Effector memory CD8-positive, alpha-beta T cell (primary cell): ENCODE results near the gene ATXN7L3.
A peak's percentile ranks its signal among the peaks of the same experiment; 100 is the strongest.

Experiments
- ATAC-seq: fragments of 150-1000 bp; cut with Tn5 transposase; replicated peaks from 2 replicates; pipeline ENCODE4 v1.10.0; 2021; ENCODE audit warnings: mild to moderate bottlenecking, moderate library complexity
- DNase-seq, 3 experiments: peaks; one replicate each; pipeline ENCODE4 v3.0.0; 2021
- H3K27ac Mint-ChIP-seq, 2 donors: one replicate each; pipeline ENCODE4 v1.8.0; 2022; ENCODE audit warnings: mild to moderate bottlenecking in 2 of 2, mixed read lengths in 2 of 2, moderate library complexity in 2 of 2
- H3K27me3 Mint-ChIP-seq, 2 donors: one replicate each; pipeline ENCODE4 v1.8.0; 2022; ENCODE audit warnings: mixed read lengths in 2 of 2
- H3K36me3 Mint-ChIP-seq: one replicate; pipeline ENCODE4 v1.8.0; 2022; ENCODE audit warnings: mild to moderate bottlenecking, moderate library complexity, mixed read lengths; ENCODE audit not compliant: insufficient read depth
- H3K4me1 Mint-ChIP-seq, 2 donors: one replicate each; pipeline ENCODE4 v1.8.0; 2022; ENCODE audit warnings: low read depth in 2 of 2, mixed read lengths in 2 of 2
- H3K4me3 Mint-ChIP-seq, 2 donors: one replicate each; pipeline ENCODE4 v1.8.0; 2022; ENCODE audit warnings: mild to moderate bottlenecking in 2 of 2, mixed read lengths in 2 of 2, moderate library complexity in 2 of 2
- H3K9me3 Mint-ChIP-seq, 2 donors: one replicate each; pipeline ENCODE4 v1.8.0; 2022; ENCODE audit warnings: mixed read lengths in 2 of 2

ATXN7L3 gene

DNA sequence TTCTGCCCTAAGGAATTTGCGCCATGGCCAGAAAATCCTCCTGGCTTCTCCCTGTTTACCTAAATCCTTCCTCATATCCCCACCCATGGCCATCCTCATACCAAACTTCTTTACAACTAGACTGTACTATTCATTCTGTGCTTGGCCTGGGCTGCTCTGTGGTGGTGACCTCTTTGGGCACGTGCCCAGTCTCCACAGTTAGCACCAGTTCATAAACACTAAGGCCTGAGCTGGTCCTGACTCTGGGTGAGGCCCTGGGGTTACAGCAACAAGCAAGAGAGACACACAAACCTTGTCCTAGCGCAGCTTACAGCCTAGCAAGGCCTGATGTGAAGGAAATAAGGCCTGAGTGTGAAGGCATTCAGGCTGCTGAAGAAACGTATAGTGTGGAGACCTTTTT lies 3.1 kb upstream of the ATXN7L3 start:
- no peaks in the 10 kb centered on the region for H3K9me3 Mint-ChIP-seq
- no peak overlapping the region for H3K4me3 Mint-ChIP-seq
- no peak overlapping the region for H3K27ac Mint-ChIP-seq

DNA sequence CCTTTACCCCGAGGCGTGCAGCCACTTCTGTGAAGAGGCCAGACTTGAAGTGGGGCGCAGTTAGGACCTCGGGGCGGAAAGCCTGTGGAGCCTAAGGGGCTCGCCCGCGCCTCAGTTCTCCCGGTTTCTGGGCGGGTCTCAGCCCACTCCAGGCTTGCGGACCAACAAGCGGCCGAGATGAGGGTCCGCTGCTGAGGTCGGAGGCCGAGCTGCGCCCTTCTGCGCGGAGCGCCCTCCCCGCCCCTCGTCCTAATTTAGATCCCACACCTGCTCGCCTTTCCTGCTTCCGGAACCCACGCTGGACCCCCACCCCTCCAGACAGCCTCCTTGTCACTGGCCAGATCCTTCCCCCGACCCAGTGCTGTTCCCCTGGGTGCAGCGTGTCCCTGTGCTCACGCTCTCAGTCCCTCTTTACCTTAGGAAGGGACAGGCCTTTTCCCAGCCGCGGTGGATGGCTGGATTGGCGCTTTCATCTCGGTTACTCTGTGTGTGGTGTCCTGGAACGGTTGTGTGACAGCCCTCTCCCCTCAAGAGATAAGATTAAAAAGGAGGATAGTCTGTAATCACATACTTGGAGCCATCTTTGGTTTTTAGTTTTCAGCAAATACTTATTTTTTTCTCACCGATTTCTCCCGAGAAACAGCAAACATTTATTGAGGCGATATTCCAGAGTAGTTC lies 933 bp upstream of the ATXN7L3 start:
- H3K36me3 Mint-ChIP-seq: peaks cover 40% of the 10 kb centered on the region
- DNase-seq (no peak), ATAC-seq (no peak)
- H3K4me3 Mint-ChIP-seq: peak overlapping the region; percentile 90 to 92
- peaks cover 35 to 38% of the 10 kb centered on the region in 2 donors for H3K4me1 Mint-ChIP-seq
- H3K27ac Mint-ChIP-seq: peak overlapping the region; percentile 92 to 96
- no peaks in the 10 kb centered on the region for H3K9me3 Mint-ChIP-seq
- H3K27me3 Mint-ChIP-seq: no peaks in the 10 kb centered on the region

More for the DNA sequence above, 3.1 kb upstream of the ATXN7L3 start:
- H3K27me3 Mint-ChIP-seq: no peaks in the 10 kb centered on the region
- no peak for ATAC-seq
- peaks cover 31 to 32% of the 10 kb centered on the region in 2 donors for H3K4me1 Mint-ChIP-seq
- DNase-seq: no peak
- H3K36me3 Mint-ChIP-seq: peaks cover 45% of the 10 kb centered on the region

DNA sequence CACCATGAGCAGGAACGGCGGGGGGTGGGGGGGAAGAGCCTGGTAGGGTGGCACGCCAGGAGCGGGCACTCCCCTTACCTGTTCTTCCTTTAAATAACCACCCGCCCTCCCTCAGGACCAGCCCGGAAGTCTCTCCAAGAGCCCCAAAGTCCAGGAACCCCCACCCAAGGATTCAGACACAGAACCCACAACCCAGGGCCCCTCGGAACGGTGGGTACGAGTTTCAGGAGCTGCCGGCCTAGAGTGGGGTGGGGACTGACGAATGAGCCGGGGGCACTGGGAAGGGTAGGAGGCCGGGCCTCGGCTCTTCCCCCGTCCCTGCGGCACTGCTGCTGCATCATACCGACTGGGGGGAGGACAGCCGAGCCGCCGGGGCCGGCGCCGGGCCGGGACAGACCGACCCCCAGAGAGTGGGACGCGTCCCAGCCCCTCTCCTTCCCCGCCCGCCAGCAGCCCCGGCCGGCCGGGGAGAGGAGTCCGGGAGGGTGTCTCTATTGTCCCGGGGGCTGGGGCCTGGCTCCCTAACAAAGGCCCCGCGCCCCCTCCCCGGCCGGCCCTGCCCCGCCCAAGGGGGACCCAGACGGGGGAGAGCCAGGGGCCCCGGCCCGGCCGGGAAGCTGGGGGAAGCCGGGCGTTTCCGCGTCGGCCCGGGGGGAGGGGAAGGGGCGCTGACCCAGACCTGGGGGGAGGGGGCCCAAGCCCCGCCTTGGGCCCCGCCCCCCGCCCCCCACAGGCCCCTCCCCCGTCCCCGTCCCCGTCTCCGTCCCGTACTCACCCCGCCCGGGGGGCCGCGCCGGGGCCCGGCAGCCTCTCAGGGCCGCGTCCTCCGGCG lies 747 bp downstream of the ATXN7L3 start:
- peaks cover 45% of the 10 kb centered on the region for H3K36me3 Mint-ChIP-seq
- H3K4me3 Mint-ChIP-seq: peak overlapping the region; percentile 81 to 83
- H3K27ac Mint-ChIP-seq: peak overlapping the region; percentile 71 to 85
- H3K27me3 Mint-ChIP-seq: no peaks in the 10 kb centered on the region
- ATAC-seq: peak; percentile 12
- no peaks in the 10 kb centered on the region for H3K9me3 Mint-ChIP-seq
- peaks cover 33 to 36% of the 10 kb centered on the region in 2 donors for H3K4me1 Mint-ChIP-seq
- peak; percentile 27 to 40 (median 34) for DNase-seq

DNA sequence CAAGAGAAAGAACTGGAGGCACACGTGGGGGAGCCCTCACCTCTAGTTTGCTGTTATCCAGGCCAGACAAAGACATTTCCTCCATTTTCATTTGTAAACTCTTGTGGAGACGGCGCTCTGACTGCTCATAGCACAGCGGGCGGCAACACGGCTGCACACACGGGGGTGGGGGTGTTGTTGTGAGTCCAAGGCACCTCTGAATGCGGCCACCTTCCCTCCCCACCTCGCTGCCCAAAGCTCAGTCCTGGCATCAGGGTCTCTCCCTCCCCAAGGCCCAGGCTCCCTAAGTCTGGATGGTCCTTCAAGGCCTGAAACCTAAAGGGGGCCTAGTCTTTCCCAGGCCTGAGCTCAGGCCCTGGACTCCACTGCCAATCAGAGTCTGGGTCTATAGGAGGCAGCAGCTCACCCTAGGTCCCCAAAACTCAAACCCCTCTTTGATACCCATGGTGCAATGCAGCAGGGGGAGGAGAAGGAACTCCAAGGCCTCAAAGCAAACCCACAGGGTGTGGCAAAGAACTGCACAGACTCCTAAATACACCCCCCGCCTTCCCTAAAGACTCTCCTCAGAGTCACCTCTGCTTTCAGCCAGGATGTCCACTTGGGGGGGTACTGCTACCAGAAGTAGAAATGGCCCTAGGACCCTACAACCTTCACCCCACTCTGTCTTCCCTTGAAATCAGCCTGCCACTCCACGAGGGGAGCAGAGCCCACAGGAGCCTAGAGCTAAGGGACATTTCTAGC lies 1.5 kb downstream of the ATXN7L3 start:
- peaks cover 26 to 28% of the 10 kb centered on the region in 2 donors for H3K4me1 Mint-ChIP-seq
- no peak for ATAC-seq

DNA sequence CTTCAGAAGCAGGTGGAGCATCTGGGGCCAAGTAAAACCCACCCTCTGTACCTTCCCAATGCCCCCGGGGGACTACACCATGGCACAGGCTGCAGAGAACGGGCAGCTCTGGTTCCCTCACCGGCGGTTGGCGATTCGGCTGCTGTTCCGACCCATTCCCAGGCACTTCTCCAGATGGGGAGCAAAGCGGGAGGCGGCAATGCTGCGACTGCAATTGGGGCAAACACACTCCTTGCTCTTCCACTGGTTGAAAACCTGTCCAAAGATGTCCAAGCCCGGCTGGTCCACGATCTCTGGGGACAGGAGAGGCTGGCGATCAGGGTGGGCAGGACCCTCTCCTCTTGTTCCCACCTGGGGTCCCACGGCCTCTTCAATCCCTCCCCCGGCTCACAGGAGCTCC lies 2.6 kb downstream of the ATXN7L3 start:
- Mint-ChIP-seq H3K4me3 (peak overlapping the region; percentile 8 to 33), H3K27ac (peak overlapping the region; percentile 17 to 71)

More for the DNA sequence above, 1.5 kb downstream of the ATXN7L3 start:
- Mint-ChIP-seq H3K4me3 (peak overlapping the region; percentile 81 to 83), H3K27me3 (no peaks in the 10 kb centered on the region), H3K36me3 (peaks cover 45% of the 10 kb centered on the region), H3K9me3 (no peaks in the 10 kb centered on the region), H3K27ac (peak overlapping the region; percentile 71 to 85)
- no peak for DNase-seq

DNA sequence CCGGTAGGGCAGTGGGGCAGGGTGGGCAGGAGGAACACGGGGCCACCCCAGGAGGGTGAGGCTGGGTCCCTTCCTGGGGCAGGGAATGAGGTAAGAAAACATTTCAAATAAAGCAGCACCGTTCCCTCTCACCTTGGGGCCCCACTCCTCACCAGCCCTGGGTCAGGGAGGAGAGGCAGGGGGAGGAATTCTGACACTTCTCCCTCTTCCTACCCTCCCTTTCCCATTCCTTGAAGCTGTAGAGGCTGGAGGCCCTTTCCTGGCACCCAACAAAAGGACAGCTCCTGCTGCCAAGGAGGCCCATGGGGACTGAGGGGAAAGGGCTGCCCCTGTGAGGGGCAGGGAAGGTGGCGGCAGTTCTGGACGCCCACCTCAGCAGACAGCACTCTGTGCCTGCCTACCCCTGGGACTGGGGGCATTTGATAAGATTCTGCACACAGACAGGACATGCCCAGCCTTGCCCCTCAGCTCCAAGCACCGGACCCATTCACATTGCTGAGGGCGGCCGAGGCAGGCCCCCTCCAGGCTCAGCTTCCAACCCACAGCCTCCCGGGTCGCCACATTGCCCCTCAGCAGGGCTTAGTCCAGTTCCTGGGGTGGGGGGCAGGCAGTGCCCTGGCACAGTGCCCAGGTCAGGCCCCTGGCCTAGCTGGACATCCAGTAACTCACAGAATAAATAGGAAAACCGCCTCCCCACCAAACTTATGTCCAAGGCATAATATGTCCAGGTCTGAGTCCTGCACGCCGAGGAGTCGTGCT lies 6.2 kb downstream of the ATXN7L3 start:
- Mint-ChIP-seq H3K27me3 (no peaks in the 10 kb centered on the region), H3K27ac (no peak overlapping the region), H3K4me1 (peaks cover 17 to 21% of the 10 kb centered on the region in 2 donors), H3K4me3 (no peak overlapping the region), H3K9me3 (no peaks in the 10 kb centered on the region), H3K36me3 (peaks cover 65% of the 10 kb centered on the region)
- no peak for DNase-seq
- no peak for ATAC-seq

More for the DNA sequence above, 2.6 kb downstream of the ATXN7L3 start:
- DNase-seq (no peak), ATAC-seq (no peak)
- Mint-ChIP-seq H3K9me3 (no peaks in the 10 kb centered on the region), H3K36me3 (peaks cover 46% of the 10 kb centered on the region), H3K27me3 (no peaks in the 10 kb centered on the region), H3K4me1 (peaks cover 24% of the 10 kb centered on the region in 2 donors)

DNA sequence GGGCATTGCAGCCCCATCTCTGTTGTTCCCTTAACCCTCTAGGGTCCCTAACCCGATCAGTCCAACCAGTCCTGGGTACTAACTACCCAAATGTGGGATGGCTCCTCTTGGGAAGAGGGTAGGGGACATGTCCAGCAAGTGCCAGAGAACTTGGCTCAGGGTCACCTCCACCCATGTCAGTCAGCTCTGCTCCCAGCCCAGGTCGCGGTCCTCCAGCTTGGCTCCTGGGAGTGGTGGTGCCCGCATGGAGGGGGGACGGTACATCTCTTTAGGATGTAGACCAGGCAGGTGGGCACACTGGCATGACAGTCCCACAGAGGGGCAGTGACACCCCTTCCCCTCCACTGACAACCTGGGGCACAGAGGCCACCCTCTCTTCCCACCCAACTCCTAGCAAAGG lies 6.9 kb downstream of the ATXN7L3 start:
- no peak overlapping the region for H3K4me3 Mint-ChIP-seq
- H3K27me3 Mint-ChIP-seq: no peaks in the 10 kb centered on the region
- peaks cover 13 to 19% of the 10 kb centered on the region in 2 donors for H3K4me1 Mint-ChIP-seq
- ATAC-seq (no peak), DNase-seq (no peak)
- H3K36me3 Mint-ChIP-seq: peaks cover 59% of the 10 kb centered on the region
- H3K27ac Mint-ChIP-seq: peak overlapping the region in 1 of 2 donors; percentile 76
- H3K9me3 Mint-ChIP-seq: no peaks in the 10 kb centered on the region

DNA sequence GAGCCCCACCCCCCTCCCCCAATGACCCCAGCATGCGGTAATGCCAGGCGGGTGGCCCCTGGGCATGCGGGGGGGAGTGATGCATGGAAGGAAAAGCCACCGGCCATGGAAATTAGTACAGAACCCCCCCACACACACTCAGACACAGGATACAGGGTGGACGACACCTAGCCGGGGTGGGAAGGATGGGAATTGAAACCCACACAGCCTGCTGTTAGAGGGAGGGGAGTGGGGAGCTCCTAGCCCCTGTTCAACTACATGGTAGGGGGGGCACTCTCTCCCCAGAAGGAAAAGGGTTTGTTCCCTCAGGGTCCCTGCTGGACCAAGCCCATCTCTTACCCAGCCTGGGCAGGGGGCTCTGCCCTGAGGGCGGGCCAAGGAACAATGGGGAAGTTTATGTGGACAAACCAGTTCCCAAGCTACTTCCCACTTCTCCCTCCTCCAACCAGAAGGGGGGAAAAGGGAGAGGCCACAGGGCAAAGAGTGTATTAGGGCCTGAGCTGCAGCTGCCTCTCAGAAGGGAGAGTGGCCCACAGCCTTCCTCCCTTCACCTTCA lies 7.7 kb downstream of the ATXN7L3 start:
- Mint-ChIP-seq H3K27me3 (no peaks in the 10 kb centered on the region), H3K36me3 (peaks cover 59% of the 10 kb centered on the region), H3K27ac (peak overlapping the region; percentile 58 to 76), H3K4me3 (peak overlapping the region in 1 of 2 donors; percentile 32), H3K9me3 (no peaks in the 10 kb centered on the region), H3K4me1 (peaks cover 14 to 17% of the 10 kb centered on the region in 2 donors)
- DNase-seq (no peak), ATAC-seq (no peak)

DNA sequence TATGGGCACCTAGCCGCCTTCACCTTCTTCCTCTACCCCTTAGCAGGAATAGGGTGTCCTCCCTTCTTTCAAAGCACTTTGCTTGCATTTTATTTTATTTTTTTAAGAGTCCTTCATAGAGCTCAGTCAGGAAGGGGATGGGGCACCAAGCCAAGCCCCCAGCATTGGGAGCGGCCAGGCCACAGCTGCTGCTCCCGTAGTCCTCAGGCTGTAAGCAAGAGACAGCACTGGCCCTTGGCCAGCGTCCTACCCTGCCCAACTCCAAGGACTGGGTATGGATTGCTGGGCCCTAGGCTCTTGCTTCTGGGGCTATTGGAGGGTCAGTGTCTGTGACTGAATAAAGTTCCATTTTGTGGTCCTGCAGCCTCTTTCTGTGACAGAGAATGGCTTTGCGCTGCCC lies 8.3 kb downstream of the ATXN7L3 start:
- peaks cover 60% of the 10 kb centered on the region for H3K36me3 Mint-ChIP-seq
- H3K27ac Mint-ChIP-seq: peak overlapping the region; percentile 51 to 58

DNA sequence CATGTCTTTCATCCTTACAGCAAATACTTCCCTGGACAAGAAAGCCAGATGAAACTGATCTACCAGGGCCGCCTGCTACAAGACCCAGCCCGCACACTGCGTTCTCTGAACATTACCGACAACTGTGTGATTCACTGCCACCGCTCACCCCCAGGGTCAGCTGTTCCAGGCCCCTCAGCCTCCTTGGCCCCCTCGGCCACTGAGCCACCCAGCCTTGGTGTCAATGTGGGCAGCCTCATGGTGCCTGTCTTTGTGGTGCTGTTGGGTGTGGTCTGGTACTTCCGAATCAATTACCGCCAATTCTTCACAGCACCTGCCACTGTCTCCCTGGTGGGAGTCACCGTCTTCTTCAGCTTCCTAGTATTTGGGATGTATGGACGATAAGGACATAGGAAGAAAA lies 9.2 kb downstream of the ATXN7L3 start:
- Mint-ChIP-seq H3K27me3 (no peaks in the 10 kb centered on the region), H3K27ac (peak overlapping the region in 1 of 2 donors; percentile 75), H3K4me1 (peaks cover 18 to 21% of the 10 kb centered on the region in 2 donors), H3K36me3 (peaks cover 59% of the 10 kb centered on the region), H3K9me3 (no peaks in the 10 kb centered on the region), H3K4me3 (peak overlapping the region in 1 of 2 donors; percentile 42)
- no peak for ATAC-seq
- DNase-seq: no peak

More for the DNA sequence above, 8.3 kb downstream of the ATXN7L3 start:
- no peak for DNase-seq
- Mint-ChIP-seq H3K27me3 (no peaks in the 10 kb centered on the region), H3K4me1 (peaks cover 13 to 18% of the 10 kb centered on the region in 2 donors), H3K9me3 (no peaks in the 10 kb centered on the region), H3K4me3 (peak overlapping the region in 1 of 2 donors; percentile 32)
- no peak for ATAC-seq

DNA sequence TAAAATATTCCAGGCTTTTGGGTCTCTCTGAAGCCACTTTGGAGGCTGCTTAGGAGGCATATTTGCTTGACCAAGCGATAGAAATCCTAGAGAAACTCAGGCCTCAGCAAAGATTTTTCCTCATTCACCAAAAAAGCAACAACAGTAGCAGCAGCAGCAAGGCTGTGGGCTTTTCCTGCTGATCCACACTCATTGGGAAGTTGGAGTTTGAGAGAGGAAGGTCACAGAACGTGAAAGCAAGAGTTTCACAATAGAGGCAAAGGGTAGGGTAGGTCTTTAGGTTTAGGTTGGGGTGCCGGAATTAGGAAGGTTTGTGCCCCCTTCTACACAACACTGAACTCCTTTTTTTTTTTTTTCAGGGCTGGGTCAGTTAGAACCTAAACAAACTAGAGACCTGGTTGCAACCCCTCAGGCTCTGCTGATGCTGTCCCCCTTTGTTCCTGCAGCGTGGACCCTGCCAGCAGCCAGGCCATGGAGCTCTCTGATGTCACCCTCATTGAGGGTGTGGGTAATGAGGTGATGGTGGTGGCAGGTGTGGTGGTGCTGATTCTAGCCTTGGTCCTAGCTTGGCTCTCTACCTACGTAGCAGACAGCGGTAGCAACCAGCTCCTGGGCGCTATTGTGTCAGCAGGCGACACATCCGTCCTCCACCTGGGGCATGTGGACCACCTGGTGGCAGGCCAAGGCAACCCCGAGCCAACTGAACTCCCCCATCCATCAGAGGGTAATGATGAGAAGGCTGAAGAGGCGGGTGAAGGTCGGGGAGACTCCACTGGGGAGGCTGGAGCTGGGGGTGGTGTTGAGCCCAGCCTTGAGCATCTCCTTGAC lies 10.9 kb downstream of the ATXN7L3 start:
- ATAC-seq (no peak), DNase-seq (no peak)
- peaks cover 29 to 32% of the 10 kb centered on the region in 2 donors for H3K4me1 Mint-ChIP-seq
- no peaks in the 10 kb centered on the region for H3K9me3 Mint-ChIP-seq
- H3K27me3 Mint-ChIP-seq: no peaks in the 10 kb centered on the region
- peak overlapping the region; percentile 71 to 100 for H3K27ac Mint-ChIP-seq
- peak overlapping the region in 1 of 2 donors; percentile 99 for H3K4me3 Mint-ChIP-seq
- peaks cover 49% of the 10 kb centered on the region for H3K36me3 Mint-ChIP-seq
